Duodenal mucosa (tissue), 2 donors: ENCODE results near the gene AMOTL1.

ENCODE experiments used
- H3K27ac ChIP-seq: one replicate; pipeline ENCODE4 v1.7.0; 2013; ENCODE audit warnings: low read depth, low read length
- H3K27me3 ChIP-seq, 2 donors: one replicate each; pipeline ENCODE4 v1.7.0; 2013; ENCODE audit warnings: low read length in 2 of 2, control low read depth in 1 of 2; ENCODE audit not compliant: insufficient read depth in 2 of 2, control insufficient read depth in 1 of 2
- H3K36me3 ChIP-seq, 2 donors: one replicate each; pipeline ENCODE4 v1.7.0; 2013; ENCODE audit warnings: low read length in 2 of 2, control low read depth in 1 of 2; ENCODE audit not compliant: insufficient read depth in 2 of 2, control insufficient read depth in 1 of 2
- H3K4me1 ChIP-seq, 2 donors: one replicate each; pipeline ENCODE4 v1.7.0; 2013; ENCODE audit warnings: low read length in 2 of 2, control low read depth in 1 of 2; ENCODE audit not compliant: insufficient read depth in 2 of 2, control insufficient read depth in 1 of 2
- H3K4me3 ChIP-seq, 2 donors: one replicate each; pipeline ENCODE4 v1.7.0; 2013; ENCODE audit warnings: low read length in 2 of 2, low read depth in 1 of 2
- H3K9ac ChIP-seq, 2 donors: one replicate each; pipeline ENCODE4 v1.7.0; 2013; ENCODE audit warnings: low read length in 2 of 2, low read depth in 1 of 2
- H3K9me3 ChIP-seq, 2 donors: one replicate each; pipeline ENCODE4 v1.7.0; 2013; ENCODE audit warnings: low read length in 2 of 2, control low read depth in 1 of 2; ENCODE audit not compliant: control insufficient read depth in 1 of 2

Gene AMOTL1

DNA sequence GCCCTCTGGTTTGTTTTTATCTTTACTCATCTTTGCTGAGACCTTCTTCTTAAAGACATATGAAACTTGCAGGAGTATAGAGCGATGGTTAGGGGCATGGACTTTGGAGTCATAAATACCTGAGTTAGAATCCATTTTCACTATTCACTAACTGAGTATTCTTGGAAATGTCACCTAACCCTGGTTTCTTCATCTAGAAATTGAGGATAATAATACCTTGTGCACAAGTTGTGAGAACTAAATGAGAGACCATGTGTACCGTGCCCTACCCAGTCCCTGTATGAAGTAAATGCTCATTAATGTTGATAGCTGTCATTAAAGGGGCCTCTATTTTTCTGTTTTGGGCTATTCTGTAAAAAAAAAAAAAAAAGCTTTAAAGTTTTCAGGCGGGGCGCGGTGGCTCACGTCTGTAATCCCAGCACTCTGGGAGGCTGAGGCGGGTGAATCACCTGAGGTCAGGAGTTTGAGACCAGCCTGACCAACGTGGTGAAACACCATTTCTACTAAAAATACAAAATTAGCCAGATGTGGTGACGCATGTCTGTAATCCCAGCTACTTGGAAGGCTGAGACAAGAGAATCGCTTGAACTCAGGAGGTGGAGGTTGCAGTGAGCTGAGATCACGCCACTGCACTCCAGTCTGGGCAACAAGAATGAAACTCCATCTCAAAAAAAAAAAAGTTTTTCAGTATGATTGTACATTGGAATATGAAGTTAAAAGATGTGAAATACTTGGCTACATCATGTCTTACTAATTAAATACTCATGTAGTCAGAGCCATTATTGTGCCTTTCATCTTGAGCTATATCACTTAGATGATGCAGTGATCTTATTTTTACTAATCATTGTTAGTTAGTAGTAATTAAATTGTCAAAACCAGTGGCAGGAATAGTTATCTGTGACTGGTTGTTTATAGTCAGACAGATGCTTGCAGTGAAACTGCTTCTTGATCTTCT, 95.0 kb downstream of the AMOTL1 start:
- no peak overlapping the region for H3K4me3 ChIP-seq
- H3K36me3 ChIP-seq: peaks cover 0 to 24% of the 10 kb centered on the region in 2 donors
- H3K27ac ChIP-seq: no peak overlapping the region
- no peaks in the 10 kb centered on the region for H3K9me3 ChIP-seq
- no peaks in the 10 kb centered on the region for H3K27me3 ChIP-seq
- H3K4me1 ChIP-seq: no peaks in the 10 kb centered on the region
- no peak overlapping the region for H3K9ac ChIP-seq

DNA sequence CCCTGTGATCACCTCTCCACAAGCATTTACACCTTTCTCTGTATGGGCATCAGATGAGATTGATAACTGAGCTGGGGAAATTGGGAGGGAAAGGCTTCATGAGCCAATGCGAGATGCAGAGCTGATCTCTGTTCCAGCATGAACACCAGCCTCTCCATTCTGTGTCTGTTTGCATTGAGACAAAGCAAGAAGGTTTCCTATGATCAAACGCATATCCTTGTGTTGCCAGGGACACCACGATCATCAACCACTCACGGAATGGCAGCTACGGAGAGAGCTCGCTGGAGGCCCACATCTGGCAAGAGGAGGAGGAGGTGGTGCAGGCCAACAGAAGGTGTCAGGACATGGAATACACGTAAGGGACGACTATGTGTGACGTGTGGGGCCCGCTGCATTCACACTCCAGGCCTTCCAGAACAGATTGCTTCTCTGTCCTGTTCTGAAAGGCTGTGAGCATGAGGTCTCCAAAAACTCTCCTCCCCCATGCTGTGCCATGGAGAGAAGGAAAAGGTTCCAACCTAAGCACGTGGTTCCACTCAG, 96.4 kb downstream of the AMOTL1 start:
- H3K27me3 ChIP-seq: no peaks in the 10 kb centered on the region
- H3K27ac ChIP-seq: no peak overlapping the region
- H3K9ac ChIP-seq: no peak overlapping the region
- H3K36me3 ChIP-seq: peaks cover 0 to 24% of the 10 kb centered on the region in 2 donors
- no peak overlapping the region for H3K4me3 ChIP-seq
- no peaks in the 10 kb centered on the region for H3K9me3 ChIP-seq
- no peaks in the 10 kb centered on the region for H3K4me1 ChIP-seq

DNA sequence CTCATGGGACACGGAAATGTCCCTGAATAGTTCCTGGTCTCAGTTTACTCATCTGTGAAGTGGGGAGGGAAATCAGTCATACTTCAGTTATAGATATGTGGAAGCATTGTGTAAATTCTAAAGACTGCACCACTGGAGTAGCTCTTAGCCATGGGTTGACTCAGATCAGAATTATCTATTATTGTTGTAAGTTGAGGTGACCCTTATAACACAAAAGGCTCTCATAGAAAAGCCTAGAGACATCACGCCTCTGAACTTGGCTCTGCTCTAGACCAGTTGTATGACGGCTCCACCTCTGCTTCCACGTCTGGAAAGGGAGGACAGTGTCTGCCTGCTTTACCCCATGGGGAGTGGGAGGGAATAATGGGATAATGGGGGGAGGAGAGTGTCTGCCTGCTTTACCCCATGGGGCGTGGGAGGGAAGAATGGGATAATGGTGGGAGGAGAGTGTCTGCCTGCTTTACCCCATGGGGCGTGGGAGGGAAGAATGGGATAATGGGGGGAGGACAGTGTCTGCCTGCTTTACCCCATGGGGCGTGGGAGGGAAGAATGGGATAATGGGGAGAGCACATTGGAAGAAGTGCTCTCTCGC, 98.2 kb downstream of the AMOTL1 start:
- Histone ChIP-seq H3K9me3 (no peaks in the 10 kb centered on the region), H3K27ac (no peak overlapping the region), H3K4me1 (no peaks in the 10 kb centered on the region), H3K36me3 (peaks cover 0 to 31% of the 10 kb centered on the region in 2 donors), H3K9ac (no peak overlapping the region), H3K4me3 (no peak overlapping the region), H3K27me3 (no peaks in the 10 kb centered on the region)

DNA sequence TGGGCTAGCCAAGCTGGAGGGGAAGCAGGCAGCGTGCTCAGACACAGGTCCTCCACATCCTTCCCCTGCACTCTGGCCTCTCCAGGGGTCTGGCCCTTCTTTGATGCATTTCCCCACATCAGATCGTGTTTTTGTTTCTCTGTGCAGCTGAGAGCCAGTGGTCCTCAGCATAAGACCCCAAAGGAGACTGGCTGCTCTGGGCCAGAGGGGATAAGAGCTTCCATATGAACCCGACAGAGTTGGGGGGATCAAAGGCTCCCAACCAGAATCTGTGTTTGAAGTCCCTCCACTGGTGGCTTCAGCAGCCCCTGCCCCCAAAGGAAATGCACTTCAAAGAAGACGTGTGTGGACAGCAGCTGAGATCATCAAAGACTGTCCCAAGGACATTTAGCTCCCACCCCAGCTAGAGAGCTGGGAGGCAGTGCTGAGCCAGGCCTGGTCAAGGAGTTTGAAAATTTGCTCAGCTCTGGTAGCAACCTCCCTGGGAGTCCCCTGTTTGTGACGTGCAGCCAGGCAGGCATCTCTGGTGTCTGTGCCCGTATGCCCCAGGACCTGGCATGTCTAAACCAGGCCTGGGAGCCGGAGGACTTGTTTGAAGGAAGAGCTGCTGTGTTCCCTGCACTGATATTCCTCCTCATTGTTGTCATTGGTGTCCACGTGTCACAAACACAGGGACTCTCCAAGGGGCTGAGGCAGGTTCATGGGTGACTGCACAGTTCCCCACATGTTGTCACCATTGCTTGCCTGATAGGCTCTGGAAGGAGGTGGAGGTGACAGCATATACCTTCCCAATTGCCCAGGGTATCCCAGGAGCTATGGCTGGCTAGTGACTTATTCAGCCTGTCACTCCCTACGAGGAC, 99.0 kb downstream of the AMOTL1 start:
- Histone ChIP-seq H3K27ac (no peak overlapping the region), H3K9me3 (no peaks in the 10 kb centered on the region), H3K27me3 (no peaks in the 10 kb centered on the region), H3K4me3 (no peak overlapping the region), H3K9ac (no peak overlapping the region), H3K36me3 (peaks cover 0 to 31% of the 10 kb centered on the region in 2 donors), H3K4me1 (no peaks in the 10 kb centered on the region)

GRCh38 chr11:94868468-94868867, 100.3 kb downstream of the AMOTL1 start:
- H3K36me3 ChIP-seq: peaks cover 0 to 38% of the 10 kb centered on the region in 2 donors
- no peak overlapping the region for H3K27ac ChIP-seq

DNA sequence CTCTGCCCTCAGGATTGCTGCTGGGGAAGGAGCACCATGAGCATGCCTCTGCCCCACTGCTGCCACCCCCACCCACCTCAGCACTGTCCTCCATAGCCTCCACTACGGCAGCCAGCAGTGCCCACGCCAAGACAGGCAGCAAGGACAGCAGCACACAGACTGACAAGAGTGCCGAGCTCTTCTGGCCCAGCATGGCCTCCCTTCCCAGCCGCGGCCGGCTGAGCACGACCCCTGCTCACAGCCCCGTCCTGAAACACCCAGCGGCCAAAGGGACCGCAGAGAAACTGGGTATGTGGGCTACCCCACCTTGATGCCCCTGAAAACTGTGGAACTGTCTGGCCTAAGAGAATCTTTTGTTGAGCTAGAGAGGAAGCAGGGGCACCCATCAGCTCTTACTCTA, 101.0 kb downstream of the AMOTL1 start:
- H3K27ac ChIP-seq: no peak overlapping the region
- peaks cover 0 to 38% of the 10 kb centered on the region in 2 donors for H3K36me3 ChIP-seq
- H3K9ac ChIP-seq: no peak overlapping the region
- no peak overlapping the region for H3K4me3 ChIP-seq
- H3K4me1 ChIP-seq: no peaks in the 10 kb centered on the region
- H3K27me3 ChIP-seq: no peaks in the 10 kb centered on the region
- H3K9me3 ChIP-seq: no peaks in the 10 kb centered on the region

More at GRCh38 chr11:94868468-94868867, 100.3 kb downstream of the AMOTL1 start:
- no peaks in the 10 kb centered on the region for H3K27me3 ChIP-seq
- no peaks in the 10 kb centered on the region for H3K9me3 ChIP-seq
- no peak overlapping the region for H3K4me3 ChIP-seq
- no peaks in the 10 kb centered on the region for H3K4me1 ChIP-seq
- H3K9ac ChIP-seq: no peak overlapping the region

- Histone ChIP-seq H3K4me1 (no peaks in the 10 kb centered on the region), H3K36me3 (peaks cover 0 to 30% of the 10 kb centered on the region in 2 donors), H3K9me3 (no peaks in the 10 kb centered on the region), H3K4me3 (no peak overlapping the region), H3K27ac (no peak overlapping the region), H3K9ac (no peak overlapping the region), H3K27me3 (no peaks in the 10 kb centered on the region)
Measured at GRCh38 chr11:94870422-94870821, 102.3 kb downstream of the AMOTL1 start.

DNA sequence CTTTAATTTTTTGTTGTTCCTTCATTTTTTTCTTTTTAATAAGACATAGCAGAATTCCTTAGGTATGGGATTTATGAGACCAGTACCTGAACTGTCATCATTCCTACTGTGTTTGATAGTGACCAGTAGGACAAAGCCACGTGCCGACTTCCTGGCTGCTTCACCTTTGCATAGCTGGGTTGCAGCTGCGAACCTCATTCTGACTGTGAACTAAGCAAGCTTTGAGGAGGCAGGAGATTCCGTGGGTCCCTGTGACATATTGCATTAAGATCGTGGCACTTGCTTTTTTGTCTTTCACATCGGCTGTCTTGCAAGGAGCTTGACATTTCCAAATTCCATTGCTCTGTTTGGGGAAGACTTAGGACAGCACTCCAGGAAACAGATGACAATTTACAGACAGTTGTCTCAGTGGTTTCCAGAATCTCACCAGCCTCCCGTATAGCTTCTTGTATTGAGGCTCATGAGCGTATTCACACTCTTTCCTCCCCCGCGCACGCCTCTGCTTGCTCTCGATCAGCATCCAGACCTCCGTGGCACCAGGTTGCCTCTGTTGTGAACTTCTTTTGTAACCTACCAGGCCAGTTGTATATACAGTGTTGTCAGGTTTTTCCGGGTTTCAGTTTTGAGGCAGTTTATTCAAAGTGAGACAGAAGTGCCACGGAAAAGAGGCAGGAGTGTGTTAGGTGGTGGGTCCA, 103.5 kb downstream of the AMOTL1 start:
- Histone ChIP-seq H3K27ac (no peak overlapping the region), H3K9ac (no peak overlapping the region), H3K36me3 (peaks cover 0 to 30% of the 10 kb centered on the region in 2 donors), H3K27me3 (no peaks in the 10 kb centered on the region), H3K4me3 (no peak overlapping the region), H3K9me3 (no peaks in the 10 kb centered on the region), H3K4me1 (no peaks in the 10 kb centered on the region)

DNA sequence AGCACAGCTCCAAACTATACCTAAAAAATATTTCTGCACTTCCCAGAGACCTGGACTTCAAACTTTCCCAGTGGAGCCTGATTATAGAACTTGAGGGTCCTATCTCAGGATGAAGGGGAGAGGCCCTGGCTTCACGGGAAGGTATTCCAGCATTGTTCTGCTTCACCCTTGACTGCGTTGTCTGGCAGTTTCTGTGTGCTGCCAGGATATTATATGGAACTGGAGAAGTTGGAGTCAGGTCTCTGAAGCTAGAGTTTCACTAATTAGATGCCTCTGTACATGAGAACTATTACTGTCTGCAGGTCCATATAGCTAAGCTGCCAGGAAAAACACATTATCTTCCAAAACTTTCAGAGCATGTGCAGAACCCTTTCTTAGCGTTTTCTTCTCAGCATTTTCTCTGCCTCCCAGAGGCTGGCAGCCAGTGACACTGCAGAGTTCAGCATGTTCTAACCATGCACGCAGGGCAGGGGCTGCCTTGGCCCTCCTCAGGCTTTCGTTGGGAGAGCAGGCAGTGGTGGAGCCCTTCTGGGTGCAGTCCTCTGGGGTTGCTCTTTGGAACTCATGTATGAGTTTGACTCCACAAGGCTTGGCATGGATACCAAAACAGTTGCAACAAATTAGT, 105.9 kb downstream of the AMOTL1 start:
- H3K27me3 ChIP-seq: no peaks in the 10 kb centered on the region
- peaks cover 0 to 20% of the 10 kb centered on the region in 2 donors for H3K36me3 ChIP-seq
- no peaks in the 10 kb centered on the region for H3K4me1 ChIP-seq
- no peak overlapping the region for H3K27ac ChIP-seq
- no peak overlapping the region for H3K9ac ChIP-seq
- H3K4me3 ChIP-seq: no peak overlapping the region
- H3K9me3 ChIP-seq: no peaks in the 10 kb centered on the region
